ENCODE measurements around the gene CAPNS1.
"Not testable (repeated sequence)": the region's sequence is repeated elsewhere in the genome, so short reads cannot be mapped to it uniquely, and the experiment has no call there.

Gene CAPNS1

GRCh38 chr19:36151144-36152018, 11.5 kb downstream of the CAPNS1 start:
- no peak for DNase-seq

DNA sequence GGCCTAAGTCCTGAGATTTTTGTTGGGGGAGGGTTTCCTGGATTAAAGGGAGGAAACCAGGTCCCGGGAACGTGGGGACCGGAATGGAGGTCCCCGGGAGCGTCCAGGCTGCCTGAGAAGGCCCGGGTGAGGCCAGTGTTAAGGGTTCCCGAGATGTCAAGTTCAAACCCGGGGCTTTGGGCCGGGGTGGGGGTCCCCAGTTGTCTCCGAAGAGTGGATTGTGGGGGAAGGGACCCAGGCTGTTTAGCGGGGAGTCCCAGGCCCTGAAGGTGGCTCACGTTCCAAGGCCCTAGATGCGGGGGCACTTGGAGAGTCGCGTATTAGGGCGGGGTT, 12.1 kb downstream of the CAPNS1 start:
- DNase-seq, result no peak

GRCh38 chr19:36152352-36153091, 12.7 kb downstream of the CAPNS1 start, which contains the start of gene COX7A1:
TSS of gene COX7A1 (minus strand) at chr19:36152447. CDS start at chr19:36152407, 40 bp downstream.
- DNase-seq, result no peak

DNA sequence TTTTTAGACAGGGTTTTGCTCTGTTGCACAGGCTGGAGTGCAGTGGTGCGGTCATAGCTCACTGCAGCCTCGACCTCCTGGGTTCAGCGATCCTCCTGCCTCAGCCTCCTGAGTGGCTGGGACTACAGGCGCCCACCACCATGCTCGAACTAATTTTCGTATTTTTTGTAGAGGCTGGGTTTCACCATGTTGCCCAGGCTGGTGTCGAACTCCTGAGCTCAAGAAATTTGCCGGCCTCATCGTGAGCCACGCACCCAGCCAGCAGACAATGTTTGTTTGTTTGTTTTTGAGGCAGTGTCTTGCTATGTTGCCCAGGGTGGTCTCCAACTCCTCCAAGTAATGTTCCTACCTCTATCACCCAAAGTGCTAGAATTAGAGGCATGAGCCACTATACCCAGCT, 13.3 kb downstream of the CAPNS1 start:
- DNase-seq, result no peak

DNA sequence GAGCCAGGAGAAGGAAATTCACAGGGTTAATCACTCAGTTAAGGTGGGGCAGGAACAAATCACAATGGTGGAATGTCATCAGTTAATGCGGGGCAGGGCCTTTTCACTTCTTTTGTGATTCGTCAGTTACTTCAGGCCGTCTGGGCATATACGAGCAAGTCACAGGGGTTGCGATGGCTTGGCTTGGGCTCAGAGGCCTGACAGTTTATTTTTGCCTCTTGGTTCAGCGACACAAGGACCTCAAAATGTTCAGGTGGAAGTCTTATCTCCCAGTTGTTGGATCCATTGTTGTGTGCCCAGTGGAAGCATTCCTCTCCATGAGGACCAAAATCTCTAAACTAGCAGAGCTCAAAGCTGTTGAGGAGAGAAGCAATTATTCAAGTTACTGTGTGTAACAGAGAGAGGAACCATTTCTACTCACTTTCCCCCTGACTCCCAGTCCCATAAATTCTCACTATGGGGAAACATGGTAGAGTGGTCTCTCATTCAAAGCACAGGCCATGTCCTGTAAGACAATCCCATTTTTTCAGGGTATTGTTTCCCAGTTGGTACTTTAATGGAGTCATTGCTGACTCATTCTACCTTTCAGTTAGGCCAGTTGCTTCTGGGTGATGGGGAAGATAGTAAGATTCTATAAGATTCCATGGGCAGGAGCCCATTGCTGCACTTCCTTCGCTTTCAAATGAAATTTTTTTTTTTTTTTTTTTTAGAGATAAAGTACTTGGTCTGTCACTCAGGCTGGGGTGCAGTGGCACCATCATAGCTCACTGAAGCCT, 21.1 kb downstream of the CAPNS1 start:
- no peak for DNase-seq

GRCh38 chr19:36163813-36164212, 23.9 kb downstream of the CAPNS1 start:
- no peak for DNase-seq

- DNase-seq, result no peak
These were observed 29.4 kb downstream of the CAPNS1 start for GRCh38 chr19:36169084-36169760.

DNA sequence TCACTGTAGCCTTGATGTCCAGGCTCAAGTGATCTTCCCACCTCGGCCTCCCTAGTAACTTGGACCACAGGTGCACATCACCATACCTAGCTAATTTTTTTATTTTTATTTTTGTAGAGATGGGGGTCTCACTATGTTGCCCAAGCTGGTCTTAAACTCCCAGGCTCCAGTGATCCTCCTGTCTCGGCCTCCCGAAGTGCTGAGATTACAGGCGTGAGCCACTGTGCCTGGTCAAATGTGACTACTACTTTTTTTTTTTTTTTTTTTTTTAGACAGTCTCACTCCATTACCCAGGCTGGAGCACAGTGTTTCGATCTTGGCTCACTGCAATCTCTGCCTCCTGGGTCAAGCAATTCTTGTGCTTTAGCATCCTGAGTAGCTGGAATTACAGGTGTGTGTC, 33.0 kb downstream of the CAPNS1 start:
- DNase-seq, result no peak

GRCh38 chr19:36173846-36174245, 34.0 kb downstream of the CAPNS1 start:
- not testable (repeated sequence) for DNase-seq

- DNase-seq, result not testable (repeated sequence)
These were observed 39.2 kb downstream of the CAPNS1 start for GRCh38 chr19:36179077-36179476.

DNA sequence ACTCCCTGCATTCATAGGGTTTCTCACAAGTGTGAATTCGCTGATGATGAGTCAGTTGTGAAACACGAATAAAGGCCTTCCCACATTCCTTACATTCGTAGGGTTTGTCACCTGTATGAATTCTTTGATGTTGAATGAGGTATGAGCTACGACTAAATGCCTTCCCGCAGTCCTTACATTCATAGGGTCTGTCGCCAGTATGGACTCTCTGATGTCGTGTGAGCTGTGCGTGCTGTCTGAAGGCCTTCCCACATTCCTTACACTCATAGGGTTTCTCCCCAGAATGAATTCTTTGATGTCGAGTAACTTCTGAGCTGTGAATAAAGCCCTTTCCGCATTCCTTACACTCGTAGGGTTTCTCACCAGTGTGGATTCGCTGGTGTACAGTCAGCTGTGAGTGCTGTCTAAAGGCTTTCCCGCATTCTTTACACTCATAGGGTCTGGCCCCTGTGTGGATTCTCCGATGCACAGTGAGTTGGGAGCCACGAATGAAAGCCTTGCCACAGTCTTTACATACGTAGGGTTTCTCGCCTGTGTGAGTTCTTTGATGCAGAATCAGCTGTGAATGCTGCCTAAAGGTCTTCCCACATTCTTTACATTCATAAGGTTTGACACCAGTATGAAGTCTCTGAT, 42.9 kb downstream of the CAPNS1 start:
- no peak for DNase-seq

GRCh38 chr19:36183245-36183628, 43.4 kb downstream of the CAPNS1 start:
- no peak for DNase-seq

DNA sequence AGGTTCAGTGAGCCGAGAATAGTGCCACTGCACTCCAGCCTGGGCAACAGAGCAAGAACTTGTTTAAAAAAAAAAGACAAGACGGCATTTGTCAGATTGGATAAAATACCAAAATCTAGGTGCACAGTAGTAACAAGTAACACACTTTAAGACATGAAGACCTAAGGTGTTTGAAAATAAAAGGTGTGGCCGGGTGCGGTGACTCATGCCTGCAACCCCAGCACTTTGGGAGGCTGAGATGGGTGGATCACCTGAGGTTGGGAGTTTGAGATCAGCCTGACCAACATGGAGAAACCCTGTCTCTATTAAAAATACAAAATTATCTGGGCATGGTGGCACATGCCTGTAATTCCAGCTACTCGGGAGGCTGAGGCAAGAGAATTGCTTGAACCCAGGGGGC, 46.9 kb downstream of the CAPNS1 start:
- DNase-seq, result not testable (repeated sequence)

- DNase-seq, result no peak
These were observed 56.4 kb downstream of the CAPNS1 start for GRCh38 chr19:36196249-36196648.

GRCh38 chr19:36198119-36198518, 58.3 kb downstream of the CAPNS1 start:
- no peak for DNase-seq

Data from OCI-M1 (cell line).